Retina (tissue), 1 donor: Measurements from ENCODE around the gene IFNK.

ENCODE experiments used
- DNase-seq: peaks from one replicate; pipeline ENCODE4 v3.0.0-alpha.2; 2016

Gene IFNK

DNA sequence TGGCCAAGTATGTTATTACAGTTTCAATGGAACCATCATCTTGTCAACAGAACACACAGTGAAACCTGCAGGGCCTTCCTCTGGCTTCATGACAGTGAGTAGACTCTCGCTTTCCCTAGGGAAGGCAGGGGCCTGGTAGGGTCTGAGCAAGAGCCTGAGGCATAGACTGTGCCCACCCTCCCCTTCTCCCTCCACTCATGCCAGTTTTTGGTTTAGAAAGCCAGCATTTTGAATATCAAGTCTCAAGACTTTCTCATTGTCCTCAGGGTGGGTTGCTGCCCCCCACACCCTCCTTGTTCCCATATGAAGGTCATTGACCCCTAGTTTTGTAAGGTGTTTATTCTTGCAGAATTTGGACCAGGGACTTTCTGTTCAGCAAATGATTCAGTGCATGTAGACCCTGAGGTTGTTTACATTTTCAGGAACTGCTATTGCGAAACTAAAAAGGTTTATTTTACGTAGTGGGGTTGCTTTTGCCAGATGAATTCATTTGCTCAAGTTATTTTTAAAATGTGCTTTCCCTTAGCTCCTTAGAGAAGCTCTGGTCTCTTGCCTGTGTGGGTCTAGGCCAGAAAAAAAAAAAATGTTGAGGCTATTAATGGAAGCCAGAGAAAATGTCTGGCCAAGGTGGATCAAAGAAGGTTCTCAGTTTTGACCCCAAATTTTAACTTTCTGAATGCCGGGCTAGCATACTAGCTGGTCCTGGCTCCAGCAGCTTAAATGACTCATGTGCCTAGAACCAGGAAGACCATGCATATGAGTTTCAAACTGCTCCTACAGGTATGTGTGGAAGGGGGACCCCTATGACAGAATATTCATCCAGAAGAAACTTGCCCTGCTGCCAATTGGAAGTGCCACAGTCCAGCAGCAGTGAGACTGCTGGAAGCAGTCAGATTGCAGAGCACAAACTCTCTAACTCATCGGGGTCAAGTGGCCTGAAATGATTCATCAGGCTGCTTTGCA is 15.7 kb downstream of the IFNK start:
- no peak for DNase-seq

DNA sequence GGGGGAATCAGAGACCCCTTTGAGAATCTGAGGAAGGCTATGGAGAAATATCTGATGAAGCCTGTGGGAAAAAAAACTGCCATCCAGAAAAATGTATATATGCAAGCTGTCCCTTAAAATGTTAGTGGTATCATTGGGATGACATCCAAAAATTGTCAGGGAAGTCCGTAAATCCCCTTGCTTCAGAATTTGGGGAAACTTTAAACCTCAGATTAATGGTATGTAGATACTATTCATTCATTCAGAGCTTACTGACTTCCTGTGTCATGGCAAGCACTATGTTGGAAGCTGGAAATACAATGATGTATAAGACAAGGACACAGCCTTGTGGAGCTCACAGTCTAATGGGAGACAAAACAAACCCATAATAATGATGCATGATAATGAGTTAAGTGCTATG is 16.4 kb downstream of the IFNK start:
- no peak for DNase-seq

DNA sequence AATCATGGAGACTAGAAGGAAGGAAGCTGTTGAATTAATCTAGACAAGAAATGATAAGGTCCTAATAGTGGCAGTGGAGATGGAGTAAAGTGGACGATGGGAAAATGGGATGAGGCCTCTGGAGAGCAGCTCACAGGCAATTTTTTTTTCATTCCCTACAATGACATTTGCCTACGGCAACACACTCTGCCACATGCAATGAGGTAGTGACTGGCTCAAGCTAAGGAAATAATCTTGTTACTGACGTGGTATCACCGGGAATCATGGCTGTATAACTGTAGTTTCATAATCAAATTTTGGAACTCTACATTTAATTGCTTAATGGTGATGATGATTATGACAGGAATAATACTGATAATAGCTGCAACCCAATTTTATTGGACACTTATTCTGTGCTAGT is 17.6 kb downstream of the IFNK start:
- no peak for DNase-seq

DNA sequence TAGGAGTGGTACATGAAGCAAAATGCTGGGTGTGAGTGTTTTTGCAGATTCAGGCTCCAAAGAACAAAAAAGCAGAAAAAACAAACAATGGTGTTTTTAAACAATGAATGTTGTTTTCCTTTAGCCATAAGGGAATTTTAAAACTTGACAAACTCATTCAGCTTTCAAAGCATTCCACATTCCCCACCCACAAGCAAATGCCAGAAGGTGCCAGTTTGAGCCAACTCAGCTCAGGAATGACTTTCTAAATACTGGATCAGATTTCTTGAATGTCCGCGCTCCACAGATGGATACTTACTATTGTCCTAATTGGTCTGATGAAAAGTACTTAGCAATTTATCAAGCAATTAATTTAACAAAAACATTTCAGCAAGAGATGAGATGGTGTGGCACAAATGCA is 18.4 kb downstream of the IFNK start:
- no peak for DNase-seq

DNA sequence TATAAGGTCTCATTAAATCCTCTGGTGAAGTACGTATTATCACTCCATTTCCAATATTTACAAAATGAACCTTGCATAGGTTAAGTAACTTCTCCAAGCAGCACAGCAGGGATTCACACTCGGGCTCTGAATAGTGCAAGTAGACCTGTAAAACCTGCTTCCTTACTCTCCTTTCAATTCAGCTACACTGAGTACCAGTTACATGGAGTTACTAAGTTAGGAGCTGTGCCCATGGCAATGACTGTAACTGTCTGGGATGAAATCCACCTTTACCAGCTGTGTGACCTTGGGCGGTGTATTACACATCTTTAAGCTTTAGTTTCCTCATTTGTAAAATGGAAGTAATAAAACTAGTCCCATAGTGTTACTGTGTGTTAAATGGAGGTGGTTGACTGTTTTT is 21.4 kb downstream of the IFNK start:
- no peak for DNase-seq

DNA sequence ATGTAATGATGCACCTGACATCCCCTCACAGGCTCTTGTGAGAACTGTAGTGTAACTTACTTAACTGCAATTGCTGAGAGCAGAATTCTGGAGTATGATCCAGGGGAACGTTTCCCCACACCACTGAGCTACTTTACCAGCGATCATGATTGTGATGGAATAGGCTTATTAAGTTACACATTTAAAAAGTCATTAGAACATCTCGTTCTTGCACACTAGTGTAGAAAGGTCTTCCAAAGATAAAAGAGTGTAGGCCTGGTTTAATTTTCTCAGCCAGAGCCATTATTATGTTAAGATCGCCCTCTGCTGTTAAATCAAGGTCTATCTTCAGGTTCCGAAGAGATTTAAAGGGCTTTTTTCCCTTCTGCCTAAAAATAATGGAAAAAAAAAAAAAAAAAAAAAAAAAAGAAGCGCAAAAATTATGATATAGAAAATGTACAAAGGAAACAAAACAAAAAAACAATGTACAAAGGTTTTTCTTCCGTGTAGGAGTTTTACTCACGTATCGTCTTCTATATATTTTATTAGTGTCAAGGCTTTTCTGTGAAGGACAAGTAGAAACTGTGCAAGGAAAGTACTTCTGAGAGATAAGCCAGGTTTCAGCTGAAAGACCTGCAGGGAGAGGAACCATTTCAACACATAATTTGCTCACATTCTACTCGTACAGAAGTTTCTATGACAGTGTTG is 24.1 kb downstream of the IFNK start:
- DNase-seq, result peak; percentile 61

DNA sequence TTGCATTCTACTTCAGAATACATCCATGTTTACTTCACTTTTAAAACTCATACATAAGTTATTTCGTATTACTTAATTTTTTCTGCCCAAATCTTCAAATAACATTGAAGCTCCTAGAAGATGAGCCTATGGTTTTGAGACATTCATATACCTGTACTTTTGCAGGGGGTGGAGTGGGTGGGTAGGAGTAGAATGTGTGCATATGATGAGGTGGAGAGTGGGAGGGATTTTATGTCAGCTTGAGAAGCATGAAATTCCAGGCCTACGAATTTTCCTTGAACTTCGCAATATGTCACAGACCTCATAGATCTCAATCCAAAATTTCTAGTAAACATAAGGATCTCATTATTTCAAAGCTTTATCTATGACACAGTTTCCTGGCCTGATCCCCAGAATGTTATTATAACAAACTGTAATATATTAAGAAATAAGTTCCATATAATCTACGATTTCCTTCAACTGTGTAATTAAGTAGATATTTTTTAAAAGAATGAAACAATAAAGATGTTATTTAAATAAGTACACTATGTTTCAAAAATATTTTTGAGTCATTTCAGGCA is 25.2 kb downstream of the IFNK start:
- DNase-seq, result no peak

DNA sequence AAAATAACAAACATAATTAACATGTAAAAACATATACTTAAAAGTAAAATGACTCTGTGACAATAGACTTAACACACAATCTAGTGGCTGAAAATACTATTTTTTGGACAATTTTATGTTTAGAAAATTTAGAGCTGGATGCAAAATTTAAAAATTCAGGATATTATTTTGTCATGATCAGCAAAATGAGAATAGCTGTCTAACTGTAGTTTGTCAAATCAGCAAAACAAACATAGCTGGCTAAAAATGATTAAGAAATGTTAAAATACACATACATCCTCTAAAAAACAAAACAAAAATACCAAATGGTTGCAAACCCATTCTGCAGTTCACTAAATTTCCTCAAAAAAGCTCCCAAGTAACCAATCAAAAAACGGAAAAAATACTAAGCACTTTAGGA is 30.6 kb downstream of the IFNK start:
- no peak for DNase-seq

DNA sequence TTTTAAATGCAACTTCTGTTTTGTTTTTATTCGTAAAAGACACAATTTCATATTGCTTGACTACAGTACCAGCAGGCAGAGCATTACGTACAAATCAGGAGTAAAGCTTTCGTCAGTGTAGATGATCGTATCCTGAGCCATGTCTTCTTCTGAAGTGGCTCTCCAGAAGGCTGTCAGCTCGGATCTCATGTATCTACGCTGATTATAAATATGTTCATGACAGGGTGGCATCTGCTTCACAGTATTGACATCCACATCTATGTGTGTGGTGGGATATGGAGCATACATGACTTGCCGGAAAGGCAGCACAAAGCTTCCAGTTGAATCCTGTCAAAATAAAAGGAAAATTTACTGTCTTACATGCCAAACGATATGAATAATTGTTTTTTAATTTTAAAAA is 32.4 kb downstream of the IFNK start:
- no peak for DNase-seq

DNA sequence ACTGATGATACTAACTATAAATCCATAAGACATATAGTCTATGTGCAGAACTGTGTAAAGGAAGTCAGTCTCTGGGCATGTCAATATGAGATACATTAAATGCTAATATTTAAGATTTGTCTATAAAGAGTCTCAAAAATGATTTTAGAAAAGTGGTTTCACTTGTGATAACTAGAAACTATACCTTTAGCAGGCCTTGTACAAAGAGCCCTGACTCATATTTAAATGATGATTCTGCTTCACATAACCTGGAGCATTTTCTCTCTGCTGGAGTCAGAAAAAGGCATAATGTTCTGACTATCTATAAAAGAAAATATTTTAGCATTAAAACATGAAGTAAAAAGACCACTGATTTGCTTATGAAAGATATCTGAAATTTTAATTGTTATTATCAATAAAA is 34.2 kb downstream of the IFNK start:
- no peak for DNase-seq

DNA sequence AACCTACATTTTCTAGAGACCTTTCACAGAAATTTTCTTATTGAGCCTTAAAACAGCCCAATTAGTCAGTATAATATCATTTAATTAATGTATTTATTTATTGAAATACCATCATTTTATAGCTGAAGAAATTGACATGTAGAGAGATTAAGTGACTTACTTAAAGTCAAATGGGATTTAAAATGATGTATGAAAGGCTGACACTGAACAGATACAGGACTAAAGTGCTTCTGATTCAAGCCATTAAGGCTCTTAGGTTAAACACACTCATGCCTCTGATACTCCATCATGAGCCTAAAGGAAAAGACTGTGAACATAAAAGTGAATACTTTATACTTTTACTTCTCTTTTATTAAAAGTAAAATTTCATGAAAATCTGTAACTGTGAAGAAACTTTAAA is 36.4 kb downstream of the IFNK start:
- DNase-seq, result no peak

DNA sequence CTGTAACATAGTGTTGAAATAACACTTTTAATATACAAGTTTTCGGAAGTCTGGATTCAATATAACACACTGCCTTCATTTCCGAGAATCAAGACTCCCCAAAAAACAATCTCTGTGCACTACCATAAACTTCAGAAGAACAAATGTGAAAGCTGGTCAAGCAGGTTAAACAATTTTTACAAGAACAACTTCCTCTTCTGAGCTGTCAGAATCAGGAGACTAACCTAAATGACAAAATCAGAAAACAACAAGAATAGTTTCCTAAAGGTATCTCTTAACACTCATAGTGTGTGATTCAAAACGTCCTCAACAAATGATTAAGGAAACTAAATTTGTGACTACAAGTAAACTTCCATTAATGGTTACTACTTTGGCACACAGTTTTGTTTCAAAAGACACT is 37.6 kb downstream of the IFNK start:
- no peak for DNase-seq

DNA sequence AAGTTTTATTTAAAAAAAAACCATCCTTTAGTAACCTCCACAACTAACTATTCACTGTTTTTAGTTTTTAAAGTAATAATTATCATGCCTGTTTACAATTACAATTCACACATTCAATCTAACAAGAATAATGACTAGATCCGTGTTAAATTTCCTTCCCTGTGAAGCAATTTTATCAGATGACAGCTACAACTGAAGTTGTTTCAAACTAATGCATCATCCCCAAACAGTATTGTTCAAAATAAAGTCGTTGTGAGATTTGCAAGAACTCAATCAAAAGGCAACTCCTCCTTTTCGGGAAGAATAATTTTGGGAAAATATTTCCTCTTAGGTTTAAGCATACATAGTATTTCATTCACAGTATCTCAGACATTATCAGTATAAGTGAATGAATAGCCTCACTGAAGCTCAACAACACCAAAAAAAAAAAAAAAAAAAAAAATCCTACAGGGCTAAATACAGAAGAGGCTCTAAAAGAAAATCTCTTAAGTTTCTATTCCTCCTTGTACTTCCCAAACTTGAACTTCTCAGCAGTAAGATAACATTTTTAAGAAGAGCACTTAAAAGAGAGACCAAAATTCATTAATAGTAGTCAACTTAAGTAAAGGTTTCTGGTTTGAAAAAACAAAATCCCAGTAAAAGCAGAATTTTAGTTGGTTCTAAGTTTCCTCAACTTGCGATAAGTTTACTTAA is 39.8 kb downstream of the IFNK start:
- no peak for DNase-seq

DNA sequence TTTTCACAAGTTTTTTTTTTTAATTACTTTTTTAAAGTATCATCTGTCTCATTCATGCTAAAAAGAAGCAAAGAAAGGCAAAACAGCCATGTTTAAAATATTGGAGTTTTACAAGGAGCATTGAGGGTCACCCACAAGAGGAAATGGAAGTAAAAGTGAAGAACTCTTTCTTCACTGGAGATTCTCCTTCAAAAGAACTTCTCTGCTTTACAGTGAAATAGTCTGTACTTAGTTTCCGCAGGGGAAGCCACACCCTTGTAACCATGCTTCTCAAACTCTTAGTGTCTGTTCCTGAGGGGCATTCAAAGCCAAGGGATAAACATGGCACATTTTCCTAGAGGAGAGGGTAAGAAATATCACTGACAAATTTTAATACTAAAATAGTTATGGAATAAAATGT is 40.6 kb downstream of the IFNK start:
- DNase-seq, result no peak

DNA sequence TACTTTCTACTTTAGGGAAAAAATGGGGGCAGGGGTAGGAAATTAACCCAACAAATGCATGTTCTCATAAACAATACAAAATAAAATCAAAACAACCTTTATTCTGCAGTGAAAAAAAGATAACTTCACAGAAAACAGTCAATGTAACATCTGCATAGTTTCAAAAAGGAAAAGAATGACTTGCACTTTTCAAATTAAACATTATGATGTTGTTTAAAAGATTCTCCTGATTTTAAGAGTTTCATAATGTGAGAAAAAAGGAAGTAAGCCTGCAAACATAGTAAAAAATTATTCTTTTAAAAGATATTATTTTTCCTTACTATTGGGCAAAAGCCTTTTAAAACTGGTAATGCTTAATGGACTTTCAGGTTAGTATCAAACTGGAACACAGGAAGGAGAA is 41.6 kb downstream of the IFNK start:
- DNase-seq, result no peak

DNA sequence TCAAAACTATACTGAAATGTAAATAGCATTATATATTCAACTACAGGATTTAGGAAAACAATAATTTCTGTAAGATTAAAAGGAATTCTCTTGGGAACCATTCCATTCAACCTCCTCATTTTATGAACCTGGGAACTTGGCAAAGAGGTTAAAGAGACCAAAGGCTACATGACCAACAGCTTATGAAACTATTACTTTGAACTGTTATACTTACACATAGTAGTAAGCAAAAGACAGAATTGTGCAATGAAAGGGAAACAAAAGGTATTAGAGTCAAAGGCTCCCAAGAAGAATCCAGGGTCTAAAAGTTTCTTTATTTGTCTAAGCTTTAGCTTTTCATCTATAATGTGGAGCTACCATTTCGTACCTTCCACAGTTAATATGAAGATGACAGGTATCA is 42.0 kb downstream of the IFNK start:
- DNase-seq, result no peak

DNA sequence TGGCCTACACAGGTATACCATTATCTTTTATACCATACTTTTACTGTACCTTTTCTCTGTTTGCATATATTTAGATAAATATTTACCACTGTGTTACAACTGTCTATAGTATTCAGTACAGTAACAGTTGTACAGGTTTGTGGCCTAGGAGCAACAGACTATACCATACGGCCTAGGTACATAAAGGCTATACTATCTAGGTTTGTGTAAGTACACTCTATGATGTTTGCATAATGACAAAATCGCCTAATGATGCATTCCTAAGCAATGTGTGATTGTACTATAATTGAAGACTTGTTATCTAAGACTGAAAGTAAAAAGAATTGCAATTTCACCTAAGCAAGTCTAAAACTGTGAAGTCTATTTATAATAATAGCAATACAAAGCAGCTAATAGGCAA is 45.3 kb downstream of the IFNK start:
- DNase-seq, result no peak

DNA sequence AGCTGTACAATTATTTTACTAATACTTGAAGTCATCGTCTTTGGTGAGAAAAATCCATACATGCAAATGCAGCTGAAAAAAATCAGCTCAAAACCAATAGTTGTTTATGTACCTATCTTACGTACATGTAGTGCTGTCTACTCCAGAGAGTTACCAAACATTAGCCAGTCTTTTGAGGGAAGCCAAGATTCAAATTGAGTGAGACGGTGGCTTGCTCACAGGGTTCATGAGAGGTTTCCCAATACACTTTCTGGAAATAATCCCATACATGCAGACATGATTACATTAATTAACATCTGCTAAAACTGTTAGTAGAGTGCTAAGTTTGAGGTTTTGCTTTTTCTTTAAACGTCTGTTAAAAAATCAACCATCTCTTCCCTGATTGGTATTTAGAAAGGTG is 46.9 kb downstream of the IFNK start:
- DNase-seq, result no peak

DNA sequence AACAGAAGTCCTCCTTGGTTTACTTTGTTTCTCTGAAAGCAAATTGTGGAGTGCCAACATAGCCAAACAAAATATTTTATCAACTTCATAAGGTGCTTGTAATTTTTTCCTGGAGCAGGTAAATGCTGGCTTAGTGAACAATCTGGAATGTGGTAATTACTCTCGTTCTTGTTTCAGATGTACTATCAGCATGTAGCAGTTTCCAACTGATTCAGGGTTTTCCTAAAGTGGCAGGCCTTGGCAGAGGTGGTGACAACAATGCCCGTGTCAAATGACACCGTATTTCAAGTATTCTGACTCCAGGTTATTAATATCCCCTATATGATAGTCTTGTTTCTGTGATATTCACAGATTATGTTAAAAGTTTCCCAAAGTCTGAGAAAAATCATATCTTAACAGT is 48.0 kb downstream of the IFNK start:
- DNase-seq, result no peak

DNA sequence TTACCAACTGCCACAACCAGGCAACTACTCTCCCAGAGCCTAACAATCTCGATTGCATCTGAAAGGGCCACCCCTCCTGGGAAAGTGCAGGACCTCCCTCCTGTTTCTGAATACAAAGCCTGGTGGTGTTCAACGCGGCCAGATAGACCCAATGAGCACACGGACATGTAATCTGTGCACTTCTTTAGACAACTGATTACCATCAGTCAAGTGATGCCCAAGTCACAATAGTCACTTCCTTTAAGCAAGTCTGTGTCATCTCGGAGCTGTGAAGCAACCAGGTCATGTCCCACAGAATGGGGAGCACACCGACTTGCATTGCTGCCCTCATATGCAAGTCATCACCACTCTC is 48.5 kb downstream of the IFNK start:
- no peak for DNase-seq

DNA sequence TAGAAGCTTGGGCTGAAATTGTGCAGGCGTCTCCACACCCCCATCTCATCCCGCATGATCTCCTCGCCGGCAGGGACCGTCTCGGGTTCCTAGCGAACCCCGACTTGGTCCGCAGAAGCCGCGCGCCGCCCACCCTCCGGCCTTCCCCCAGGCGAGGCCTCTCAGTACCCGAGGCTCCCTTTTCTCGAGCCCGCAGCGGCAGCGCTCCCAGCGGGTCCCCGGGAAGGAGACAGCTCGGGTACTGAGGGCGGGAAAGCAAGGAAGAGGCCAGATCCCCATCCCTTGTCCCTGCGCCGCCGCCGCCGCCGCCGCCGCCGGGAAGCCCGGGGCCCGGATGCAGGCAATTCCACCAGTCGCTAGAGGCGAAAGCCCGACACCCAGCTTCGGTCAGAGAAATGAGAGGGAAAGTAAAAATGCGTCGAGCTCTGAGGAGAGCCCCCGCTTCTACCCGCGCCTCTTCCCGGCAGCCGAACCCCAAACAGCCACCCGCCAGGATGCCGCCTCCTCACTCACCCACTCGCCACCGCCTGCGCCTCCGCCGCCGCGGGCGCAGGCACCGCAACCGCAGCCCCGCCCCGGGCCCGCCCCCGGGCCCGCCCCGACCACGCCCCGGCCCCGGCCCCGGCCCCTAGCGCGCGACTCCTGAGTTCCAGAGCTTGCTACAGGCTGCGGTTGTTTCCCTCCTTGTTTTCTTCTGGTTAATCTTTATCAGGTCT is 49.0 kb downstream of the IFNK start, which contains the start of gene C9orf72:
C9orf72 (minus strand) TSS at position 564 of the 716 bp plus-strand sequence. CDS start 6,361 bp downstream, outside the sequence.
- peak; percentile 95 for DNase-seq
